Spleen (tissue), 7 donors: ENCODE measurements around the gene OGFR.

Source experiments
- POLR2A ChIP-seq, 3 donors: fragments of 450-650 bp; IDR thresholded peaks; one replicate each; pipeline ENCODE4 v1.5.1; 2017; ENCODE audit warnings: antibody characterized with exemption in 3 of 3, mild to moderate bottlenecking in 1 of 3
- TF ChIP-seq, protein P1 (sequence below), 11 experiments: fragments of 200-600 bp in 7 of 11; fragments of 450-650 bp in 4 of 11; sonication (generic) in 4 of 11; IDR thresholded peaks in 8 of 11; conservative IDR thresholded peaks in 3 of 11; 1 replicate in 7 of 11; 2 replicates in 4 of 11; pipeline versions ENCODE4 v1.4.0 to v1.8.0; 2016 to 2021; ENCODE audit warnings: antibody characterized with exemption in 11 of 11, inconsistent platforms in 4 of 11, mild to moderate bottlenecking in 1 of 11
- donor health status: DM: no; HTN: no; CAD: no; lungs with moderate emphysema.
- donor health status: DM: no; HTN: no; CAD: no.
- donor health status: DM: no; HTN: no; CAD: no.

DNA sequence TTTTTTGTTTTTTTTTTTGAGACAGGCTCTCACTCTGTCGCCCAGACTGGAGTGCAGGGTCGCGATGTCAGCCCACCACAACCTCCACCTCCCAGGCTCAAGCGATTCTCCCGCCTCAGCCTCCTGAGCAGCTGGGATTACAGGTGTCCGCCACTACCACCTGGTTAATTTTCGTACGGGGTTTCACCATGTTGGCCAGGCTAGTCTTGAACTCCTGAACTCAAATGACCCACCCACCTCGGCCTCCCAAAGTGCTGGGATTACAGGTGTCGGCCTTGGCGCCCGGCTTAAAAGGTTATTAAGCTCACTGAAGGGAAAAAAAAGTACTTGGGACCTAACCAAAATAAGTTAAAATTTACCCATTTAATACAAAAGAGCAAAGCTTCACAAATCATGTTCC, 55.1 kb downstream of the OGFR start:
- TF ChIP-seq POLR2A (IDR thresholded peaks at IDR 0.05), result no peak
- TF ChIP-seq, protein P1, sequence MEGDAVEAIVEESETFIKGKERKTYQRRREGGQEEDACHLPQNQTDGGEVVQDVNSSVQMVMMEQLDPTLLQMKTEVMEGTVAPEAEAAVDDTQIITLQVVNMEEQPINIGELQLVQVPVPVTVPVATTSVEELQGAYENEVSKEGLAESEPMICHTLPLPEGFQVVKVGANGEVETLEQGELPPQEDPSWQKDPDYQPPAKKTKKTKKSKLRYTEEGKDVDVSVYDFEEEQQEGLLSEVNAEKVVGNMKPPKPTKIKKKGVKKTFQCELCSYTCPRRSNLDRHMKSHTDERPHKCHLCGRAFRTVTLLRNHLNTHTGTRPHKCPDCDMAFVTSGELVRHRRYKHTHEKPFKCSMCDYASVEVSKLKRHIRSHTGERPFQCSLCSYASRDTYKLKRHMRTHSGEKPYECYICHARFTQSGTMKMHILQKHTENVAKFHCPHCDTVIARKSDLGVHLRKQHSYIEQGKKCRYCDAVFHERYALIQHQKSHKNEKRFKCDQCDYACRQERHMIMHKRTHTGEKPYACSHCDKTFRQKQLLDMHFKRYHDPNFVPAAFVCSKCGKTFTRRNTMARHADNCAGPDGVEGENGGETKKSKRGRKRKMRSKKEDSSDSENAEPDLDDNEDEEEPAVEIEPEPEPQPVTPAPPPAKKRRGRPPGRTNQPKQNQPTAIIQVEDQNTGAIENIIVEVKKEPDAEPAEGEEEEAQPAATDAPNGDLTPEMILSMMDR (IDR thresholded peaks at IDR 0.05 in 8 of 11, conservative IDR thresholded peaks at IDR 0.05 in 3 of 11), result no peak
